HepG2 (cell line): ENCODE results near the gene ADGRG1. TPM values are rescaled to one million over a fixed set of nuclear protein-coding genes. Genes with fewer than 3 reads are reported as not detected.

Experiments used
- KAT8 ChIP-seq: IDR thresholded peaks from 2 replicates; pipeline ENCODE4 v1.6.1; 2016; ENCODE audit warnings: missing genetic modification reagents, missing compliant biosample characterization
- KDM1A ChIP-seq: IDR thresholded peaks from 2 replicates; pipeline ENCODE4 v1.6.1; 2016; ENCODE audit warnings: missing compliant biosample characterization
- MEIS2 ChIP-seq: sonication (generic); formaldehyde crosslinking; IDR thresholded peaks from 2 replicates; pipeline ENCODE4 v1.9.0; 2021; ENCODE audit warnings: mild to moderate bottlenecking, missing genetic modification reagents
- ZFP36 ChIP-seq: fragments of 150-350 bp; IDR thresholded peaks from 2 replicates; pipeline ENCODE4 v1.6.1; 2018; ENCODE audit warnings: borderline replicate concordance, low read length, low read depth; ENCODE audit not compliant: partially characterized antibody
- ZNF160 ChIP-seq: sonication (generic); formaldehyde crosslinking; IDR thresholded peaks from 2 replicates; pipeline ENCODE4 v1.8.0; 2022; ENCODE audit warnings: mild to moderate bottlenecking, inconsistent platforms, missing genetic modification reagents
- ZNF232 ChIP-seq: sonication (generic); formaldehyde crosslinking; IDR thresholded peaks from 2 replicates; pipeline ENCODE4 v1.4.0; 2020; ENCODE audit warnings: missing genetic modification reagents, borderline replicate concordance
- ZNF354B ChIP-seq: sonication (generic); formaldehyde crosslinking; IDR thresholded peaks from 2 replicates; pipeline ENCODE4 v1.8.0; 2022; ENCODE audit warnings: mild to moderate bottlenecking, missing genetic modification reagents
- ZNF446 ChIP-seq: sonication (generic); formaldehyde crosslinking; IDR thresholded peaks from 2 replicates; pipeline ENCODE4 v1.5.0; 2020; ENCODE audit warnings: mild to moderate bottlenecking, missing genetic modification reagents
- ZNF552 ChIP-seq: sonication (generic); formaldehyde crosslinking; IDR thresholded peaks from 2 replicates; pipeline ENCODE4 v1.9.0; 2022; ENCODE audit warnings: missing genetic modification reagents, mild to moderate bottlenecking, borderline replicate concordance
- ZSCAN25 ChIP-seq: sonication (generic); formaldehyde crosslinking; IDR thresholded peaks from 2 replicates; pipeline ENCODE4 v1.8.0; 2022; ENCODE audit warnings: mild to moderate bottlenecking, missing genetic modification reagents
- ZSCAN30 ChIP-seq: sonication (generic); formaldehyde crosslinking; IDR thresholded peaks from 2 replicates; pipeline ENCODE4 v1.5.0; 2020; ENCODE audit warnings: mild to moderate bottlenecking, missing genetic modification reagents
- polyA plus RNA-seq, 8 experiments: library from polyadenylated mRNA; depleted of rRNA in 3 of 8; stranded (reverse) in 7 of 8; unstranded in 1 of 8; fragments of >200 nt; fragmentation: Illumina TruSeq in 4 of 8; extraction: Trizol in 4 of 8; gene quantifications; 2 replicates each; pipeline versions ENCODE4 v1.2.1 to v1.2.3, GENCODE V29; 2011 to 2016; ENCODE audit warnings: low read depth in 4 of 8, missing spikeins in 1 of 8, mixed read lengths in 1 of 8; ENCODE audit not compliant: insufficient read depth in 1 of 8
- total RNA-seq, 5 experiments: library from RNA; depleted of rRNA; stranded (reverse); fragments of >200 nt; fragmentation: Illumina TruSeq; extraction: Trizol; gene quantifications; 2 replicates each; pipeline ENCODE4 v1.2.3, GENCODE V29; 2016; ENCODE audit warnings: low read depth in 1 of 5
- TF ChIP-seq, protein P1 (sequence below): sonication (generic); formaldehyde crosslinking; IDR thresholded peaks from 2 replicates; pipeline ENCODE4 v1.4.0; 2020; ENCODE audit warnings: missing genetic modification reagents
- TF ChIP-seq, protein P2 (sequence below), 2 experiments: fragments of 450-650 bp in 1 of 2; sonication (generic) in 1 of 2; formaldehyde crosslinking; IDR thresholded peaks; 2 replicates each; pipeline versions ENCODE4 v1.5.0 to v1.8.0; 2020 to 2022; ENCODE audit warnings: mild to moderate bottlenecking in 1 of 2, missing genetic modification reagents in 1 of 2
- TF ChIP-seq, protein P3 (sequence below): sonication (generic); formaldehyde crosslinking; IDR thresholded peaks from 2 replicates; pipeline ENCODE4 v1.4.0; 2020; ENCODE audit warnings: mild to moderate bottlenecking, missing genetic modification reagents
- TF ChIP-seq, protein P4 (sequence below): sonication (generic); formaldehyde crosslinking; IDR thresholded peaks from 2 replicates; pipeline ENCODE4 v1.5.1; 2020; ENCODE audit warnings: mild to moderate bottlenecking, missing genetic modification reagents, borderline replicate concordance

The ADGRG1 gene
- total and polyA plus RNA-seq, 2 of the 13 experiments (the other 11 are each of a cell fraction or from before 2014, with no cell fraction given): 2.7 to 5.9 TPM

DNA sequence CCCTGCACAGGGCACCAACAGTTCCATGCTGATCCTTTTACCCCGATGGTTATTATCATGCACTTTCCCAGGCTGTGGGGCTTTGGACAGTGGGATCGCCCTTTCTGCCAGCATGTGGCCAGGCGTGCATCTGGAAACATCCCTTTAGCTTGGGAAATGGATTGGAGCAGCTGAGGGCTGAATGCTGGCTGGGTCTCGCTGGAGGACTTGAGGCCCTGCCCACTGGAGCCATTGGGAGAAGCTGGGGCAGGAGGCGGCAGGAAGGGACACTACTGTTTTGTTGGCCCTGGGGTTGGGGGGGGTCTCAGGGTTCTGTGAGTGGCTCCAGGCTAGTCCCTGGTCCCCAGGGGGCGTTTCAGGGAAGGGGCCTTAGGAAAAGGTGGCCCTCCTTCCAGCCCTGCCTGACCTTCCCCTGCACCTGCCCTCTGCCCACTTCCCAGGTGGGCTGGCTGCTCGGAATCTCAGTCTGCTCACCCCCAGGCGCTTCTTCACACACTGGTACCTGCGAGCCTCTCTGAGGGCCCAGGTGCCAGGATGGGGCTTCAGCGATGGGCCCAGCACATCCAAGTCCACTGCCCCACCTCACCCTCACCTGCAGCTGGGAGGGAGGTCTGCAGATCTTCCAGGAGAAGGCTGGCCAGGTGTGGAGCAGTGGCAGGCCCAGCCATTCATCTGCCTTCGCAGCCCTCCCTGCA is 38.1 kb downstream of the ADGRG1 start (continued):
- TF ChIP-seq, protein P1, sequence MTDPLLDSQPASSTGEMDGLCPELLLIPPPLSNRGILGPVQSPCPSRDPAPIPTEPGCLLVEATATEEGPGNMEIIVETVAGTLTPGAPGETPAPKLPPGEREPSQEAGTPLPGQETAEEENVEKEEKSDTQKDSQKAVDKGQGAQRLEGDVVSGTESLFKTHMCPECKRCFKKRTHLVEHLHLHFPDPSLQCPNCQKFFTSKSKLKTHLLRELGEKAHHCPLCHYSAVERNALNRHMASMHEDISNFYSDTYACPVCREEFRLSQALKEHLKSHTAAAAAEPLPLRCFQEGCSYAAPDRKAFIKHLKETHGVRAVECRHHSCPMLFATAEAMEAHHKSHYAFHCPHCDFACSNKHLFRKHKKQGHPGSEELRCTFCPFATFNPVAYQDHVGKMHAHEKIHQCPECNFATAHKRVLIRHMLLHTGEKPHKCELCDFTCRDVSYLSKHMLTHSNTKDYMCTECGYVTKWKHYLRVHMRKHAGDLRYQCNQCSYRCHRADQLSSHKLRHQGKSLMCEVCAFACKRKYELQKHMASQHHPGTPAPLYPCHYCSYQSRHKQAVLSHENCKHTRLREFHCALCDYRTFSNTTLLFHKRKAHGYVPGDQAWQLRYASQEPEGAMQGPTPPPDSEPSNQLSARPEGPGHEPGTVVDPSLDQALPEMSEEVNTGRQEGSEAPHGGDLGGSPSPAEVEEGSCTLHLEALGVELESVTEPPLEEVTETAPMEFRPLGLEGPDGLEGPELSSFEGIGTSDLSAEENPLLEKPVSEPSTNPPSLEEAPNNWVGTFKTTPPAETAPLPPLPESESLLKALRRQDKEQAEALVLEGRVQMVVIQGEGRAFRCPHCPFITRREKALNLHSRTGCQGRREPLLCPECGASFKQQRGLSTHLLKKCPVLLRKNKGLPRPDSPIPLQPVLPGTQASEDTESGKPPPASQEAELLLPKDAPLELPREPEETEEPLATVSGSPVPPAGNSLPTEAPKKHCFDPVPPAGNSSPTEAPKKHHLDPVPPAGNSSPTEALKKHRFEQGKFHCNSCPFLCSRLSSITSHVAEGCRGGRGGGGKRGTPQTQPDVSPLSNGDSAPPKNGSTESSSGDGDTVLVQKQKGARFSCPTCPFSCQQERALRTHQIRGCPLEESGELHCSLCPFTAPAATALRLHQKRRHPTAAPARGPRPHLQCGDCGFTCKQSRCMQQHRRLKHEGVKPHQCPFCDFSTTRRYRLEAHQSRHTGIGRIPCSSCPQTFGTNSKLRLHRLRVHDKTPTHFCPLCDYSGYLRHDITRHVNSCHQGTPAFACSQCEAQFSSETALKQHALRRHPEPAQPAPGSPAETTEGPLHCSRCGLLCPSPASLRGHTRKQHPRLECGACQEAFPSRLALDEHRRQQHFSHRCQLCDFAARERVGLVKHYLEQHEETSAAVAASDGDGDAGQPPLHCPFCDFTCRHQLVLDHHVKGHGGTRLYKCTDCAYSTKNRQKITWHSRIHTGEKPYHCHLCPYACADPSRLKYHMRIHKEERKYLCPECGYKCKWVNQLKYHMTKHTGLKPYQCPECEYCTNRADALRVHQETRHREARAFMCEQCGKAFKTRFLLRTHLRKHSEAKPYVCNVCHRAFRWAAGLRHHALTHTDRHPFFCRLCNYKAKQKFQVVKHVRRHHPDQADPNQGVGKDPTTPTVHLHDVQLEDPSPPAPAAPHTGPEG: 0 out of 2 replicates have a peak, but pooled peaks have one; percentile 9
- TF ChIP-seq, protein P2, sequence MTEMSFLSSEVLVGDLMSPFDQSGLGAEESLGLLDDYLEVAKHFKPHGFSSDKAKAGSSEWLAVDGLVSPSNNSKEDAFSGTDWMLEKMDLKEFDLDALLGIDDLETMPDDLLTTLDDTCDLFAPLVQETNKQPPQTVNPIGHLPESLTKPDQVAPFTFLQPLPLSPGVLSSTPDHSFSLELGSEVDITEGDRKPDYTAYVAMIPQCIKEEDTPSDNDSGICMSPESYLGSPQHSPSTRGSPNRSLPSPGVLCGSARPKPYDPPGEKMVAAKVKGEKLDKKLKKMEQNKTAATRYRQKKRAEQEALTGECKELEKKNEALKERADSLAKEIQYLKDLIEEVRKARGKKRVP (CRISPR knock-in tag; IDR thresholded peaks at IDR 0.05): no peak
- TF ChIP-seq ZNF552 (CRISPR knock-in tag): no peak
- no peak for TF ChIP-seq ZSCAN30 (CRISPR knock-in tag)
- no peak for TF ChIP-seq ZNF446 (CRISPR knock-in tag)
- no peak for TF ChIP-seq KDM1A
- no peak for TF ChIP-seq ZNF232 (CRISPR knock-in tag)
- no peak for TF ChIP-seq KAT8 (CRISPR knock-in tag)
- no peak for TF ChIP-seq ZSCAN25
- TF ChIP-seq, protein P3, sequence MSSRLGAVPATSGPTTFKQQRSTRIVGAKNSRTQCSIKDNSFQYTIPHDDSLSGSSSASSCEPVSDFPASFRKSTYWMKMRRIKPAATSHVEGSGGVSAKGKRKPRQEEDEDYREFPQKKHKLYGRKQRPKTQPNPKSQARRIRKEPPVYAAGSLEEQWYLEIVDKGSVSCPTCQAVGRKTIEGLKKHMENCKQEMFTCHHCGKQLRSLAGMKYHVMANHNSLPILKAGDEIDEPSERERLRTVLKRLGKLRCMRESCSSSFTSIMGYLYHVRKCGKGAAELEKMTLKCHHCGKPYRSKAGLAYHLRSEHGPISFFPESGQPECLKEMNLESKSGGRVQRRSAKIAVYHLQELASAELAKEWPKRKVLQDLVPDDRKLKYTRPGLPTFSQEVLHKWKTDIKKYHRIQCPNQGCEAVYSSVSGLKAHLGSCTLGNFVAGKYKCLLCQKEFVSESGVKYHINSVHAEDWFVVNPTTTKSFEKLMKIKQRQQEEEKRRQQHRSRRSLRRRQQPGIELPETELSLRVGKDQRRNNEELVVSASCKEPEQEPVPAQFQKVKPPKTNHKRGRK: no peak
- TF ChIP-seq MEIS2 (CRISPR knock-in tag): no peak
- no peak for TF ChIP-seq ZNF354B (CRISPR knock-in tag)
- no peak for TF ChIP-seq ZFP36
- no peak for TF ChIP-seq ZNF160 (CRISPR knock-in tag)
- TF ChIP-seq, protein P4, sequence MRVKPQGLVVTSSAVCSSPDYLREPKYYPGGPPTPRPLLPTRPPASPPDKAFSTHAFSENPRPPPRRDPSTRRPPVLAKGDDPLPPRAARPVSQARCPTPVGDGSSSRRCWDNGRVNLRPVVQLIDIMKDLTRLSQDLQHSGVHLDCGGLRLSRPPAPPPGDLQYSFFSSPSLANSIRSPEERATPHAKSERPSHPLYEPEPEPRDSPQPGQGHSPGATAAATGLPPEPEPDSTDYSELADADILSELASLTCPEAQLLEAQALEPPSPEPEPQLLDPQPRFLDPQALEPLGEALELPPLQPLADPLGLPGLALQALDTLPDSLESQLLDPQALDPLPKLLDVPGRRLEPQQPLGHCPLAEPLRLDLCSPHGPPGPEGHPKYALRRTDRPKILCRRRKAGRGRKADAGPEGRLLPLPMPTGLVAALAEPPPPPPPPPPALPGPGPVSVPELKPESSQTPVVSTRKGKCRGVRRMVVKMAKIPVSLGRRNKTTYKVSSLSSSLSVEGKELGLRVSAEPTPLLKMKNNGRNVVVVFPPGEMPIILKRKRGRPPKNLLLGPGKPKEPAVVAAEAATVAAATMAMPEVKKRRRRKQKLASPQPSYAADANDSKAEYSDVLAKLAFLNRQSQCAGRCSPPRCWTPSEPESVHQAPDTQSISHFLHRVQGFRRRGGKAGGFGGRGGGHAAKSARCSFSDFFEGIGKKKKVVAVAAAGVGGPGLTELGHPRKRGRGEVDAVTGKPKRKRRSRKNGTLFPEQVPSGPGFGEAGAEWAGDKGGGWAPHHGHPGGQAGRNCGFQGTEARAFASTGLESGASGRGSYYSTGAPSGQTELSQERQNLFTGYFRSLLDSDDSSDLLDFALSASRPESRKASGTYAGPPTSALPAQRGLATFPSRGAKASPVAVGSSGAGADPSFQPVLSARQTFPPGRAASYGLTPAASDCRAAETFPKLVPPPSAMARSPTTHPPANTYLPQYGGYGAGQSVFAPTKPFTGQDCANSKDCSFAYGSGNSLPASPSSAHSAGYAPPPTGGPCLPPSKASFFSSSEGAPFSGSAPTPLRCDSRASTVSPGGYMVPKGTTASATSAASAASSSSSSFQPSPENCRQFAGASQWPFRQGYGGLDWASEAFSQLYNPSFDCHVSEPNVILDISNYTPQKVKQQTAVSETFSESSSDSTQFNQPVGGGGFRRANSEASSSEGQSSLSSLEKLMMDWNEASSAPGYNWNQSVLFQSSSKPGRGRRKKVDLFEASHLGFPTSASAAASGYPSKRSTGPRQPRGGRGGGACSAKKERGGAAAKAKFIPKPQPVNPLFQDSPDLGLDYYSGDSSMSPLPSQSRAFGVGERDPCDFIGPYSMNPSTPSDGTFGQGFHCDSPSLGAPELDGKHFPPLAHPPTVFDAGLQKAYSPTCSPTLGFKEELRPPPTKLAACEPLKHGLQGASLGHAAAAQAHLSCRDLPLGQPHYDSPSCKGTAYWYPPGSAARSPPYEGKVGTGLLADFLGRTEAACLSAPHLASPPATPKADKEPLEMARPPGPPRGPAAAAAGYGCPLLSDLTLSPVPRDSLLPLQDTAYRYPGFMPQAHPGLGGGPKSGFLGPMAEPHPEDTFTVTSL (CRISPR knock-in tag): no peak
